T-helper 17 cell (primary cell): ENCODE results near the gene RPS8. TPM values are rescaled to one million over a fixed set of nuclear protein-coding genes. Genes with fewer than 3 reads are reported as not detected.
"Not testable (repeated sequence)": the region's sequence is repeated elsewhere in the genome, so short reads cannot be mapped to it uniquely, and the experiment has no call there.

Source experiments
- ATAC-seq: fragments of 150-1000 bp; cut with Tn5 transposase; 2 replicates; pipeline ENCODE4 v1.10.0; 2021; ENCODE audit warnings: mild to moderate bottlenecking, moderate library complexity
- DNase-seq, 3 donors: peaks; one replicate each; pipeline versions ENCODE4 v3.0.0 to v3.0.0-alpha.2; 2020 to 2021
- H3K9me3 ChIP-seq: one replicate; pipeline ENCODE4 v1.7.0; 2013; ENCODE audit warnings: low read length, mild to moderate bottlenecking; ENCODE audit not compliant: control insufficient read depth, poor library complexity, severe bottlenecking
- H3K27ac Mint-ChIP-seq: one replicate; pipeline ENCODE4 v1.8.0; 2022; ENCODE audit warnings: mild to moderate bottlenecking, moderate library complexity, mixed read lengths
- H3K27me3 Mint-ChIP-seq: one replicate; pipeline ENCODE4 v1.8.0; 2022; ENCODE audit warnings: mixed read lengths
- H3K36me3 Mint-ChIP-seq: one replicate; pipeline ENCODE4 v1.8.0; 2022; ENCODE audit warnings: low read depth, mixed read lengths
- H3K4me1 Mint-ChIP-seq: one replicate; pipeline ENCODE4 v1.8.0; 2022; ENCODE audit warnings: mild to moderate bottlenecking, mixed read lengths
- H3K4me3 Mint-ChIP-seq: one replicate; pipeline ENCODE4 v1.8.0; 2022; ENCODE audit warnings: mild to moderate bottlenecking, moderate library complexity, mixed read lengths
- total RNA-seq, 4 donors: library from RNA in 2 of 4; stranded (reverse) in 2 of 4; gene quantifications; one replicate each; pipeline ENCODE4 v1.2.3 and lab custom pipeline; 2022 to 2026

The RPS8 gene
- 1,000 to 10,000 TPM; 2,841 to 3,014 TPM for total RNA-seq
- 1,425 to 1,912 reads per million in 2 donors for total RNA-seq (lab: John Stamatoyannopoulos, UW)

DNA sequence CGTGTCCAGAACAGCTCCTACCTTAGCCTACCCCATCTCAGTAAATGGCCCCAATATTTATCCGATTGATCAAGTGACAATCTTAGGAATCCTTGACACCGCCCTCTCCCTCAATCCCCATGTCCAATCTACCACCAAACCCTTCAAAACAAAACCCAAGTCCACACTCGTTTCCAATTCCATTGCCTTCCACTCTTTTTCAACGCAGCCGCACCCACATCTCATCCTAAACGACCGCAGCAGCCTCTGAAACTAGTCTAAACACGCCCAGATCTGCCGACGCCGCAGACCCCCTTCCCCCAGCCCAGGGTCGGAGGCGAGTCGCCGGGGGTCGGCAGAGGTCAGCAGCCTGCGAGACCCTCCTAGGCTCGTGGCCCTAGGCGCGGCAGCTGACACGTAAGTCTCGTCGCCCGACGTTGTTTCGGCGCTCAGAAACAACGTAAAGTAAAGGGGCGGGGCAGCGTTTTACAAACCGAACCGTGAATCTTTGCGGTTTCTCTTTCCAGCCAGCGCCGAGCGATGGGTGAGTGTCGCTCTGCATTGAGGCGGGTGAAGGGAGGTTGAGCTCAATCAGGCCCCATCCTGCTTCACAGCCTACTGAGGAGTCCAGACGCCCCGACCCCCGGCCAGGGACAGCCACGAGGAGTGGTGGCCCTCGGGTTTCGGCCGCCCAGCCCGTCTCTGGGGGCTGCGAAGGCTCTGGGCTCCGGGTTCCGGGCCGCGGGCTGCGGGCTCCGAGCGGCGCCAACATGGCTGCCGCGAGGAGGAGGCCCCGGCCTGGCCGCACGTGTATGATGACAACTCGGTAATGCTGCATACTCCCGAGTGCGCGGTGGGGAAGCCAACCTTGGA is at the start of gene RPS8:
Gene RPS8 (plus strand): TSS at position 463 of the 852 bp plus-strand sequence. CDS start 57 bp downstream, at position 520.
- Mint-ChIP-seq H3K4me3 (peak within 1 kb of the TSS; percentile 99), H3K27me3 (no peaks in the 10 kb centered on the region), H3K4me1 (peaks cover 22% of the 10 kb centered on the region), H3K36me3 (peaks cover 5% of the 10 kb centered on the region), H3K27ac (peak within 1 kb of the TSS; percentile 99)
- DNase-seq (peak; percentile 68 to 79 (median 75)), ATAC-seq (peak; percentile 86)
- H3K9me3 ChIP-seq, result no peaks in the 10 kb centered on the region

GRCh38 chr1:44730741-44731512 is 44.4 kb upstream of the RPS8 start, which contains the start of gene RNU5D-1:
Gene RNU5D-1, minus strand, starts transcription at chr1:44731170.
- peak within 1 kb of the TSS; percentile 99 for H3K27ac Mint-ChIP-seq
- no peaks in the 10 kb centered on the region for H3K9me3 ChIP-seq
- H3K4me3 Mint-ChIP-seq, result peak within 1 kb of the TSS; percentile 83
- no peaks in the 10 kb centered on the region for H3K27me3 Mint-ChIP-seq
- ATAC-seq (peak; percentile 78), DNase-seq (peak; percentile 80 to 92 (median 81))
- peaks cover 26% of the 10 kb centered on the region for H3K4me1 Mint-ChIP-seq
- H3K36me3 Mint-ChIP-seq, result no peaks in the 10 kb centered on the region

DNA sequence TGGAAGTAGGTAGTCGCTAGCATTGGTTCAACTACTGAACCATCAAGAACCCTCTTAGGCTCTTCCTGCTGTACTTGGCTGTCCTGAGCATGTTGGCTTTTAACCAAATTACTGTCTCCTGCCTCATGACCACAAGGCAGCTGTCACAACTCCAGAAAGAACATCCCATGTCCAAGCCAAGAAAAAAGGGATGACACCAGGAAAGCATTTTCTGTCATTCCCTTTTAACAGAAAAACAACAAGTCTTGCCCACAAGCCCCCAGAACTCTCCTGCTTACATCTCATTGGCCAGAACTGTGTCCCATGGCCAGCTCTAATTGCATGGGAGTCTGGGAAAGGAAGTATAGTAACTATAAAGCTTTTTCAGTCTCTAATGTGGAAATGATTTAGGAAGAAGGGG is 42.0 kb upstream of the RPS8 start:
- no peak for ATAC-seq
- peaks cover 4% of the 10 kb centered on the region for H3K36me3 Mint-ChIP-seq
- H3K9me3 ChIP-seq, result no peaks in the 10 kb centered on the region
- DNase-seq, result no peak
- H3K27me3 Mint-ChIP-seq, result no peaks in the 10 kb centered on the region
- no peak overlapping the region for H3K27ac Mint-ChIP-seq
- peaks cover 22% of the 10 kb centered on the region for H3K4me1 Mint-ChIP-seq
- no peak overlapping the region for H3K4me3 Mint-ChIP-seq

GRCh38 chr1:44733784-44734183 is 41.6 kb upstream of the RPS8 start:
- DNase-seq (no peak), ATAC-seq (no peak)
- H3K4me1 Mint-ChIP-seq, result peaks cover 22% of the 10 kb centered on the region
- H3K9me3 ChIP-seq, result no peaks in the 10 kb centered on the region
- no peaks in the 10 kb centered on the region for H3K27me3 Mint-ChIP-seq
- H3K36me3 Mint-ChIP-seq, result peaks cover 4% of the 10 kb centered on the region
- peak overlapping the region; percentile 14 for H3K27ac Mint-ChIP-seq
- no peak overlapping the region for H3K4me3 Mint-ChIP-seq

DNA sequence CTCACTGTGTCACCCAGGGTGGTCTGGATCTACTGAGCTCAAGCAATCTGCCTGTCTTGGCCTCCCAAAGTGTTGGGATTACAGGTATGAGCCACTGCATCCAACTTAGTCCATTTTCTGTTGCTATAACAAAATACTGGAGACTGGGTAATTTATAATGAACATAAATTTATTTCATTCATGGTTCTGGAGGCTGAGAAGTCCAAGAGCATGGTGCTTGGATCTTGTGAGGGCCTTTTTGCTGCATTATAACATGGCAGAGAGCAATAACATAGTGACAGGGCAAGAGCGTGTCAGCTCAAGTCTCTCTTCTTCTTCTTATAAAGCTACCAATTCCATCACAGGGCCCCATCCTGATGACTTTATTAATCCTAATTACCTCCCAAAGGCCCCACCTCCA is 39.3 kb upstream of the RPS8 start:
- DNase-seq, result no peak
- H3K9me3 ChIP-seq, result no peaks in the 10 kb centered on the region
- ATAC-seq, result no peak
- peak overlapping the region; percentile 54 for H3K27ac Mint-ChIP-seq
- H3K4me1 Mint-ChIP-seq, result peaks cover 15% of the 10 kb centered on the region
- no peak overlapping the region for H3K4me3 Mint-ChIP-seq
- no peaks in the 10 kb centered on the region for H3K27me3 Mint-ChIP-seq
- peaks cover 4% of the 10 kb centered on the region for H3K36me3 Mint-ChIP-seq

DNA sequence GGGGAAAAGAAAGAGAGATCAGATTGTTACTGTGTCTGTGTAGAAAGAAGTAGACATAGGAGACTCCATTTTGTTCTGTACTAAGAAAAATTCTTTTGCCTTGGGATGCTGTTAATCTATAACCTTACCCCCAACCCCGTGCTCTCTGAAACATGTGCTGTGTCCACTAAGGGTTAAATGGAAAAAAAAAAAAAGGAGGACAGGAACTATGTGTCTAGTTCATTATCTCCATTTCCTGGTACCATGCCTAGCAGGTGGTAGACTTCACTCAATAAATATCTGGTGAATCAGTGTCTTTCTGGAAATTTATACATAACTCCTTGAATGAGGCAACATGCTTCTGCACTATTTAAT is 36.4 kb upstream of the RPS8 start:
- ATAC-seq, result peak; percentile 4
- Mint-ChIP-seq H3K4me3 (peak overlapping the region; percentile 87), H3K27ac (peak overlapping the region; percentile 91)
- H3K36me3 Mint-ChIP-seq, H3K4me1 Mint-ChIP-seq, H3K9me3 ChIP-seq, DNase-seq, H3K27me3 Mint-ChIP-seq: not testable (repeated sequence)

- peak; percentile 100 for ATAC-seq
- Mint-ChIP-seq H3K4me1 (peaks cover 6% of the 10 kb centered on the region), H3K36me3 (peaks cover 4% of the 10 kb centered on the region), H3K4me3 (peak within 1 kb of the TSS; percentile 87), H3K27me3 (no peaks in the 10 kb centered on the region), H3K27ac (peak within 1 kb of the TSS; percentile 91)
- H3K9me3 ChIP-seq, result no peaks in the 10 kb centered on the region
- peak; percentile 92 to 94 (median 94) for DNase-seq
Observed at GRCh38 chr1:44739307-44740178, 35.8 kb upstream of the RPS8 start, which contains the start of gene KIF2C. Gene KIF2C, plus strand, starts transcription at chr1:44739837. Its CDS starts 96 bp downstream, at chr1:44739933.

DNA sequence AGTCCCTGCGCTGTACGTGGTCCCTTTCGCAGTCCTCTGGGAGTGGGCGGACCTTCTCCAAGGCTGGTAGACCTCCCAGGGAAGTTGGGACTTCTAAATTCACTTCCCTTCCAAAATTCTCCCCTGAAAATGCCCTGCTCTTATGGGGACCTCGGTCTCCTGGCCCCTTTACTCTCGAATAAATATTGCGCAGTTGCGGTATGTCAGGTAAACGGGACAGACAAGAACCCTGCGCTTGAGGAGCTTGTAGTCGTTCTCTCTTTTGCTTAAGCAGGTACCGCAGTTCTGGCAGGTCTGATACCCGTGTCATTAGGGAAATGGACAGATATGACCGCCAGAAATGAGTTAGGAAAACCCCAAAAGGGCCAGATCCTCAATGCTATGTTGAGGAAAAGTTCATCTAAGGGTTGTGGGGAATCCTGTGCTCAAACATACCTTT is 35.1 kb upstream of the RPS8 start:
- Mint-ChIP-seq H3K4me1 (peaks cover 6% of the 10 kb centered on the region), H3K27me3 (no peaks in the 10 kb centered on the region), H3K36me3 (peaks cover 4% of the 10 kb centered on the region), H3K27ac (peak overlapping the region; percentile 91), H3K4me3 (peak overlapping the region; percentile 87)
- no peaks in the 10 kb centered on the region for H3K9me3 ChIP-seq
- no peak for ATAC-seq
- no peak for DNase-seq

- H3K4me1 Mint-ChIP-seq, result peaks cover 6% of the 10 kb centered on the region
- H3K4me3 Mint-ChIP-seq, result no peak overlapping the region
Observed at GRCh38 chr1:44743211-44743610, 32.1 kb upstream of the RPS8 start.

GRCh38 chr1:44747878-44748277 is 27.5 kb upstream of the RPS8 start:
- H3K27ac Mint-ChIP-seq, result no peak overlapping the region
- ATAC-seq, result no peak
- H3K4me3 Mint-ChIP-seq, result no peak overlapping the region
- no peaks in the 10 kb centered on the region for H3K9me3 ChIP-seq
- DNase-seq, result no peak
- H3K4me1 Mint-ChIP-seq, result peaks cover 2% of the 10 kb centered on the region
- no peaks in the 10 kb centered on the region for H3K27me3 Mint-ChIP-seq
- H3K36me3 Mint-ChIP-seq, result no peaks in the 10 kb centered on the region

More at GRCh38 chr1:44743211-44743610, 32.1 kb upstream of the RPS8 start:
- no peaks in the 10 kb centered on the region for H3K9me3 ChIP-seq
- no peak for DNase-seq
- Mint-ChIP-seq H3K36me3 (no peaks in the 10 kb centered on the region), H3K27me3 (no peaks in the 10 kb centered on the region), H3K27ac (peak overlapping the region; percentile 61)
- ATAC-seq, result no peak

GRCh38 chr1:44757420-44757819 is 17.9 kb upstream of the RPS8 start:
- no peak overlapping the region for H3K4me3 Mint-ChIP-seq
- H3K27ac Mint-ChIP-seq, result no peak overlapping the region
- H3K36me3 Mint-ChIP-seq, result no peaks in the 10 kb centered on the region

DNA sequence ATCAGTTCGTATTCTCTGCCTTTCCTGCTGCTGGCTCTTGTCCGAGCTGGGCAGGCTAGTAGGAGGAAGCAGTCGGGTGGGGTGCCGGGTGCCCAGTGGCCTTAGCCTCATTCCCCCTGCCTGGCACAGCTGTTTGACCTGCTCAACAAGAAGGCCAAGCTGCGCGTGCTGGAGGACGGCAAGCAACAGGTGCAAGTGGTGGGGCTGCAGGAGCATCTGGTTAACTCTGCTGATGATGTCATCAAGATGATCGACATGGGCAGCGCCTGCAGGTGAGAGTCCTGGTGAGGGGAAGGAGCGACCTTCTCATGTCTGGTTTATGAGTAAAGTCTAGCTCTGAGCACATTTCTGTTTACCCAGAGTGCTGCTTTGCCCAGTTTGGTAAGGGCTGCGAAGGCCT is 16.3 kb upstream of the RPS8 start:
- H3K9me3 ChIP-seq, result no peaks in the 10 kb centered on the region
- Mint-ChIP-seq H3K4me3 (no peak overlapping the region), H3K27me3 (no peaks in the 10 kb centered on the region), H3K4me1 (peaks cover 8% of the 10 kb centered on the region), H3K36me3 (no peaks in the 10 kb centered on the region), H3K27ac (no peak overlapping the region)
- no peak for ATAC-seq
- no peak for DNase-seq

More at GRCh38 chr1:44757420-44757819, 17.9 kb upstream of the RPS8 start:
- DNase-seq (no peak), ATAC-seq (no peak)
- H3K4me1 Mint-ChIP-seq, result peaks cover 2% of the 10 kb centered on the region
- H3K27me3 Mint-ChIP-seq, result no peaks in the 10 kb centered on the region
- no peaks in the 10 kb centered on the region for H3K9me3 ChIP-seq
